Measurements from ENCODE around the gene THSD4. TPM values are rescaled to one million over a fixed set of nuclear protein-coding genes. Genes with fewer than 3 reads are reported as not detected.

Gene THSD4
- total RNA-seq, 2 experiments from 2014 or later, result not detected

DNA sequence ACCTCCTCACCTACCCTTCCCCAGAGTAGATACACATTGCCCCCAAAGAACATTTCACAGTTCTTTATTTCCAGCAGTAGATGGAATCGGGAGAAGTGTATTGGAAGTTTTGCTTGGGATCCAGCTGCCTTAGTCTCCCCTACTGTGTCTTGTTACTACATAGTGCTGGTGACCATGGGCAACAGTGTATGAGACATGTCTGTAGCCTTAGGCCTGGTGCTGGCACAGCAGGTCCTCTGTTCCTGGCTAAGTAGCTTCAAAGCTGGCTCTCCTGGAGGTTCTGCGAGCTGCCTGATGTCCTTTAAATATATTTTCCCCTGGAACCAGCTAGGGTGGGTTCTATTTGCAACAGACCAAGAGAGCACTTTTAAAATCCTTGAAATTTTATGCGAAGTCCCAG is 174.7 kb downstream of the THSD4 start:
- ChIA-PET CTCF (no interaction called here), POLR2A (no interaction called here)
- no peak overlapping the region for H3K4me3 Mint-ChIP-seq
- no peak for ATAC-seq
- peaks cover 2% of the 10 kb centered on the region for H3K9me3 Mint-ChIP-seq
- H3K27me3 Mint-ChIP-seq, result peaks cover 5% of the 10 kb centered on the region
- TF ChIP-seq, protein P1, sequence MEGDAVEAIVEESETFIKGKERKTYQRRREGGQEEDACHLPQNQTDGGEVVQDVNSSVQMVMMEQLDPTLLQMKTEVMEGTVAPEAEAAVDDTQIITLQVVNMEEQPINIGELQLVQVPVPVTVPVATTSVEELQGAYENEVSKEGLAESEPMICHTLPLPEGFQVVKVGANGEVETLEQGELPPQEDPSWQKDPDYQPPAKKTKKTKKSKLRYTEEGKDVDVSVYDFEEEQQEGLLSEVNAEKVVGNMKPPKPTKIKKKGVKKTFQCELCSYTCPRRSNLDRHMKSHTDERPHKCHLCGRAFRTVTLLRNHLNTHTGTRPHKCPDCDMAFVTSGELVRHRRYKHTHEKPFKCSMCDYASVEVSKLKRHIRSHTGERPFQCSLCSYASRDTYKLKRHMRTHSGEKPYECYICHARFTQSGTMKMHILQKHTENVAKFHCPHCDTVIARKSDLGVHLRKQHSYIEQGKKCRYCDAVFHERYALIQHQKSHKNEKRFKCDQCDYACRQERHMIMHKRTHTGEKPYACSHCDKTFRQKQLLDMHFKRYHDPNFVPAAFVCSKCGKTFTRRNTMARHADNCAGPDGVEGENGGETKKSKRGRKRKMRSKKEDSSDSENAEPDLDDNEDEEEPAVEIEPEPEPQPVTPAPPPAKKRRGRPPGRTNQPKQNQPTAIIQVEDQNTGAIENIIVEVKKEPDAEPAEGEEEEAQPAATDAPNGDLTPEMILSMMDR (IDR thresholded peaks at IDR 0.05), result no peak
- H3K4me1 Mint-ChIP-seq (ENCODE audit: low read depth), result peaks cover 11% of the 10 kb centered on the region
- H3K27ac Mint-ChIP-seq, result no peak overlapping the region
- DNase-seq, result no peak
- intact Hi-C loops (cut with micrococcal nuclease), result no loop called here
- no peaks in the 10 kb centered on the region for H3K36me3 Mint-ChIP-seq (ENCODE audit: low read depth)

DNA sequence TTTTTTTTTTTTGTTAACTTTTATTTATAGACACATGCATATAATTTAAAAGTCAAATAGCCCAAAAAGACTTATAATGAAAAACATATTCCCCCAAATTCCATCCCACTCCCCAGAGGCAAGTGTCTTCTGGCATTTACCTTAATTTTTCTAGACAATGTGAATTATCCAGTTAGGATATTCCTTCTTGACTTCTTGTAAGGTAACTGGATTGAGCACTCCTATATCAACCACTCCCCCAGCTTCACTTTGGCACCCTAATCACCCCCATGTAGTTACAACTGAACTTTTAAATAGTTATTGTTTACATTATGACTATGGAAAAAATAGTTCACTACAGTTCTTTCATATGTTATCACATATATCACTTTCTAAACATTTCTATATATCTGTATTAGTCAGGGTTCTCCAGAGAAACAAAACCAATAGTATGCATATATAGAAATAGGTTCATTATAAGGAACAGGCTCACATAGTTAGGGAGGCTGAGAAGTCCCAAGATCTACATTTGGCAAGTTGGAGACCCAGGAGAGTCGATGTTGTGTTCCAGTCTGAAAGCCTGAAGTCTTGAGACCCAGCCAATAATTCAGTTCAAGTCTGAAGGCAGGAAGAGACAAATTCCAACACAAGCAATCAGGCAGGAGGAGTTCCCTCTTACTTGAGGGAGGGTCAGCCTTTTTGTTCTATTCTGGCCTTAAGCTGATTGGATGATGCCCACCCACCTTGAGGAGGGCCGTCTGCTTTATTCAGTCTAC is 175.8 kb downstream of the THSD4 start:
- intact Hi-C loops (cut with micrococcal nuclease), result no loop called here
- H3K36me3 Mint-ChIP-seq (ENCODE audit: low read depth), result no peaks in the 10 kb centered on the region
- TF ChIP-seq, protein P1 (IDR thresholded peaks at IDR 0.05), result no peak
- ATAC-seq (no peak), DNase-seq (no peak)
- POLR2A ChIA-PET, result no interaction called here
- peaks cover 11% of the 10 kb centered on the region for H3K4me1 Mint-ChIP-seq (ENCODE audit: low read depth)
- H3K27ac Mint-ChIP-seq, result no peak overlapping the region
- CTCF ChIA-PET, result no interaction called here
- no peak overlapping the region for H3K4me3 Mint-ChIP-seq
- H3K27me3 Mint-ChIP-seq, result peaks cover 5% of the 10 kb centered on the region
- H3K9me3 Mint-ChIP-seq, result peaks cover 2% of the 10 kb centered on the region

DNA sequence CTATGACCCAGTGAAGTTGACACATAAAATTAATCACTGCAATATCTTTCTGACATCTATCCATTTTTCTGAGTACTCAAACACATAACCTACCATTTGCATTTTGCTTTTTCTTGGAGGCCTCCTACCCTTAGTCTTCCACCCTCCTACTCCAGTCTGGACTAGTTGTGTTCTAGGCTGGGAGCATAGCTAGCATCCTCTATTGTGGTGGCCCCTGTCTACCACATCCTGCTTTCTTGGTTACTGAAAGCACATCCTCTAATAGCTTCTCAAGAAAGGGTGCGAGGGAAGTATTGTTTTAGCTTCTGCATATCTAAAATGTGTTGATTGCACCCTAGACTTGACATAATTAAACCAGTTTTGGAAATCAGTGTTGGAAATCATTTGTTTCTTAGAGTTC is 176.5 kb downstream of the THSD4 start:
- intact Hi-C loops (cut with micrococcal nuclease), result no loop called here
- Mint-ChIP-seq H3K27me3 (peaks cover 5% of the 10 kb centered on the region), H3K9me3 (peaks cover 2% of the 10 kb centered on the region), H3K4me3 (no peak overlapping the region), H3K36me3 (ENCODE audit: low read depth) (no peaks in the 10 kb centered on the region), H3K4me1 (ENCODE audit: low read depth) (peaks cover 11% of the 10 kb centered on the region), H3K27ac (no peak overlapping the region)
- ATAC-seq, result no peak
- POLR2A ChIA-PET, result no interaction called here
- CTCF ChIA-PET, result no interaction called here
- peak; percentile 35 for DNase-seq
- TF ChIP-seq, protein P1 (IDR thresholded peaks at IDR 0.05), result no peak

DNA sequence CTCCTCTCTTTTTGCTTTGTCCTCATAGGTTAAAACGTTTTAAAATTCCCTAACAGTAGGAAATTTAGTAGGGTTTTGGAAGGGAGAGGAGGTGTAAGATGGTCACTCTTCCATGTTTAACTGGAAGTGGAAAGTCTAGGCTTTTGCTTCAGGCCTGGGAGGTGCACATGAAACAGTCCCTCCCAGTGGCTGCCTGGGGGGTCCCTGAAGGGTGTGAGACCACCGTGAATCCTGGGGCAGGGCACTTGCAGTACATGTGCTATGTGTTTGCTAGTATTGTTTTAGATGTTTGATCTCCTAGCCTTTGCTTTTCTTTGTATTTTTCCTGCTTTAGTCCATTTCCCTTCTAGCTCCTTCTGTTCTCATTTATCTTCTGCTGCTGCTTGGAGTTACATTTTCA is 178.5 kb downstream of the THSD4 start:
- peaks cover 2% of the 10 kb centered on the region for H3K9me3 Mint-ChIP-seq
- H3K27ac Mint-ChIP-seq, result no peak overlapping the region
- DNase-seq (no peak), ATAC-seq (no peak)
- ChIA-PET CTCF (no interaction called here), POLR2A (interaction anchor here (0.7 kb wide), 1 partner anchor 8 kb away, joined by 4 read pairs; no protein-coding TSS in a partner anchor)
- H3K27me3 Mint-ChIP-seq, result peaks cover 3% of the 10 kb centered on the region
- no peaks in the 10 kb centered on the region for H3K36me3 Mint-ChIP-seq (ENCODE audit: low read depth)
- intact Hi-C loops (cut with micrococcal nuclease), result no loop called here
- TF ChIP-seq, protein P1 (IDR thresholded peaks at IDR 0.05), result no peak
- no peak overlapping the region for H3K4me3 Mint-ChIP-seq
- peaks cover 11% of the 10 kb centered on the region for H3K4me1 Mint-ChIP-seq (ENCODE audit: low read depth)

DNA sequence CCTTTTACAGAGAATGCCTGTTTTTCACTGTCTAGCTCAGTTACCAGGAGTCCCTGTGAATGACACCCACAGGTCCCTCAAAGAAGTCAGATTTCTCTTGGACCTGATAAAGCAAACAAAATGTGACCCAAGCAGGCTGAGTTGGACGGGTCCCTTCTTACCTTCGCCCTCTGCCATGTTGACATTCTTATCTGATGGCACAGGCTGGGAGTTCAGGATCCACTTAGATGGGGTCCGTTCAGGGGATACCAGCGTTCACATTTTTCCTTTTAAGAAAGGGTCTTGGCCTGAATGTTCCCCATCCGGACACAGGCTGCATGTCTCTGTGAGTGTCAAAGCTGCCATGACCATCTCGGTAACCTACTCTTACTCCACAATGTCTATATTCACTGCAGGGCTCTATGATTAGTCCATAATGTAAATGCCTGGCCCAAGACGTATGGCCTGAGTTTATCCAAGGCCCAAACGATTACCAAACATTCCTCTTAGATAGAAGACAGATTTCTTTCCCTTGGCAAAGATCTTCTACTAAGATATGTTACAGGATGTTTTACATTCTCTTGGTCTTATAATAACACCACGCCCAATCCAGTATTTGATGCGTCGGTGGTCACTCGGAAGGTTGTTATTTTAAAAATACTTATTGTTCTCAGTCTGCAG is 179.1 kb downstream of the THSD4 start:
- TF ChIP-seq, protein P1 (IDR thresholded peaks at IDR 0.05), result no peak
- H3K9me3 Mint-ChIP-seq, result peaks cover 2% of the 10 kb centered on the region
- ATAC-seq, result no peak
- ChIA-PET POLR2A (interaction anchor here (0.7 kb wide), 1 partner anchor 8 kb away, joined by 4 read pairs; no protein-coding TSS in a partner anchor), CTCF (no interaction called here)
- H3K4me1 Mint-ChIP-seq (ENCODE audit: low read depth), result peaks cover 11% of the 10 kb centered on the region
- DNase-seq, result no peak
- peaks cover 5% of the 10 kb centered on the region for H3K27me3 Mint-ChIP-seq
- H3K36me3 Mint-ChIP-seq (ENCODE audit: low read depth), result no peaks in the 10 kb centered on the region
- intact Hi-C loops (cut with micrococcal nuclease), result no loop called here
- H3K27ac Mint-ChIP-seq, result no peak overlapping the region
- H3K4me3 Mint-ChIP-seq, result no peak overlapping the region

Measured in activated CD8-positive, alpha-beta T cell treated with anti-CD3 and anti-CD28 coated beads for 36 hours (primary cell).